Measurements from ENCODE around the gene UBE2Z. TPM values are rescaled to one million over a fixed set of nuclear protein-coding genes. Genes with fewer than 3 reads are reported as not detected.
A peak's percentile ranks its signal among the peaks of the same experiment; 100 is the strongest.

Gene UBE2Z
- total RNA-seq, 1 experiment from 2014 or later, result 119 TPM

DNA sequence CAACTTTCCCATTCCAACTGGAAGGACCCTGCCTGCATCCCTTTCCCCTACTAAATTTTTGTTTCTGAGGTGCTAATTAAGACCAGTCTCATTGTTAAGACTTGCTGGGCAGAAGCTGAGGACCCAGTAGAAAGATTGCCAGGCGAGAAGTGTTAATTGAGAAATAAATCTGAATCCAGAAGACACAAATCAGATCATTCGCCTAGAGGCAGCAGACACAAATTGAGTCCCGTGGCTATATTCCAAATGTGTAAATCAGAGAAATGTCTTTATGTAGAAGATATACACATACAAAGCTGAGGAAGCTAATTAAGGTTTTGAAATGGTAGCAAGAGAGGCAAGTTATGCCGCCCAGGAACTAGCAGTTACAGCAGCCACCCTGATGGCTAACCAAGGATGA, 47.8 kb upstream of the UBE2Z start:
- ChIA-PET POLR2A (no interaction called here), CTCF (interaction anchor here (1.3 to 2.4 kb wide), 4 partner anchors 11 to 55 kb away, joined by 3 to 11 read pairs (median 5); no protein-coding TSS in a partner anchor), RAD21 (ENCODE audit: low non-redundant PET in 1 of 2, low total read pairs in 2 of 2, uncharacterized antibody in 2 of 2, unreplicated experiment in 2 of 2) (interaction anchor here in 1 of 2 experiments (1.3 kb wide), 1 partner anchor 182 kb away, joined by 5 read pairs; no protein-coding TSS in a partner anchor)
- no peak overlapping the region for H3K9ac ChIP-seq (ENCODE audit: low read length)
- ATAC-seq (no peak), DNase-seq (ENCODE audit: low read depth, low spot score) (no peak)
- no peaks in the 10 kb centered on the region for H3K79me2 ChIP-seq (ENCODE audit: insufficient read depth, low read length)
- H3K9me2 ChIP-seq (ENCODE audit: insufficient read depth), result no peaks in the 10 kb centered on the region
- TF ChIP-seq ELF1 (IDR thresholded peaks at IDR 0.05; ENCODE audit: borderline replicate concordance, low read depth) (no peak), CEBPB (IDR thresholded peaks at IDR 0.05; ENCODE audit: low read depth) (no peak), SIN3A (IDR thresholded peaks at IDR 0.05; ENCODE audit: low read depth) (no peak)
- TF ChIP-seq, protein P1, sequence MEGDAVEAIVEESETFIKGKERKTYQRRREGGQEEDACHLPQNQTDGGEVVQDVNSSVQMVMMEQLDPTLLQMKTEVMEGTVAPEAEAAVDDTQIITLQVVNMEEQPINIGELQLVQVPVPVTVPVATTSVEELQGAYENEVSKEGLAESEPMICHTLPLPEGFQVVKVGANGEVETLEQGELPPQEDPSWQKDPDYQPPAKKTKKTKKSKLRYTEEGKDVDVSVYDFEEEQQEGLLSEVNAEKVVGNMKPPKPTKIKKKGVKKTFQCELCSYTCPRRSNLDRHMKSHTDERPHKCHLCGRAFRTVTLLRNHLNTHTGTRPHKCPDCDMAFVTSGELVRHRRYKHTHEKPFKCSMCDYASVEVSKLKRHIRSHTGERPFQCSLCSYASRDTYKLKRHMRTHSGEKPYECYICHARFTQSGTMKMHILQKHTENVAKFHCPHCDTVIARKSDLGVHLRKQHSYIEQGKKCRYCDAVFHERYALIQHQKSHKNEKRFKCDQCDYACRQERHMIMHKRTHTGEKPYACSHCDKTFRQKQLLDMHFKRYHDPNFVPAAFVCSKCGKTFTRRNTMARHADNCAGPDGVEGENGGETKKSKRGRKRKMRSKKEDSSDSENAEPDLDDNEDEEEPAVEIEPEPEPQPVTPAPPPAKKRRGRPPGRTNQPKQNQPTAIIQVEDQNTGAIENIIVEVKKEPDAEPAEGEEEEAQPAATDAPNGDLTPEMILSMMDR (IDR thresholded peaks at IDR 0.05 in 2 of 3, conservative IDR thresholded peaks at IDR 0.05 in 1 of 3; ENCODE audit: borderline replicate concordance in 1 of 3, insufficient read depth in 1 of 3, low read depth in 2 of 3, low read length in 2 of 3), result no peak
- TF ChIP-seq, protein P2, sequence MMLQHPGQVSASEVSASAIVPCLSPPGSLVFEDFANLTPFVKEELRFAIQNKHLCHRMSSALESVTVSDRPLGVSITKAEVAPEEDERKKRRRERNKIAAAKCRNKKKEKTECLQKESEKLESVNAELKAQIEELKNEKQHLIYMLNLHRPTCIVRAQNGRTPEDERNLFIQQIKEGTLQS (IDR thresholded peaks at IDR 0.05), result no peak
- H3K36me3 ChIP-seq (ENCODE audit: control insufficient read depth in 1 of 2, insufficient read depth in 2 of 2, low read length in 2 of 2), result peaks cover 0 to 35% of the 10 kb centered on the region in 2 experiments; a peak in 3 of 4 replicates
- no peak overlapping the region for H3K27ac ChIP-seq (ENCODE audit: low read depth, low read length)
- no TSS peak for BruUV-seq (replicated peaks)
- no peaks in the 10 kb centered on the region for H4K20me1 ChIP-seq (ENCODE audit: insufficient read depth)
- no peaks in the 10 kb centered on the region for H3K4me1 ChIP-seq (ENCODE audit: control insufficient read depth in 1 of 2, insufficient read depth in 2 of 2, low read length in 2 of 2)
- H3K9me3 ChIP-seq (ENCODE audit: control insufficient read depth in 1 of 2, insufficient read depth in 1 of 2, low read depth in 1 of 2, low read length in 2 of 2), result no peaks in the 10 kb centered on the region
- intact Hi-C loops (cut with micrococcal nuclease), result no loop called here
- no peaks in the 10 kb centered on the region for H3K27me3 ChIP-seq (ENCODE audit: insufficient read depth, low read length)
- H3K4me3 ChIP-seq (replicated peaks in 1 of 2; ENCODE audit: low read depth in 1 of 2, low read length in 2 of 2), result no peak overlapping the region
- no peak overlapping the region for H2AFZ ChIP-seq (ENCODE audit: low read depth, low read length, poor library complexity, severe bottlenecking)
- H3K4me2 ChIP-seq (ENCODE audit: low read length), result no peak overlapping the region

DNA sequence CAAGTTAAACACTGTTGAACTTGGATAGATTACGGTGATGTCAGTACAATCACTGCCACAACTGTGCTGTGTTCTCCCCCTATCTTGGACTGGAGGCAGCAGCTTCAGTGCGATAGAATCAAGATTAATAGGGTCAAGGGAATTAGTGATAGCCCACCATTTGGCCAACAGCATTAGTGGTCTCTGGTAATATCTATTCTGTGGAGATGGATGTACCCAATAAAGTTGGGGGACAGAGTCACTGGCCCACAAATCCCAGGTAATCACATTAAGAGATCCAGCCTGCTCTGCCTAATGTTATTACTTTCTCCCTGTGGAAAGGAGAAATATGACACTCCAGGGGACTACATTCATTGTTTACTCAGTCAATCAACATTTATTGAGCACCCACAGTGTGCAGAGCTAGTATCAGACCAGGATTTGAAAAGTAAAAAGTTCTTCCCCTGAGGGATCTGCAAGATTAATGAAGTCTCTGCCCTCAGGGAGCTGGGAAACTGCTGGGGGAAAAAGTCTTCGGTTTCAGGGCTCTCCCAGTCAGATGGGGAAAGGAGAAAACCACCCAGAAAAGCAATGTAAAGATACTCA, 39.2 kb upstream of the UBE2Z start:
- H3K9ac ChIP-seq (ENCODE audit: low read length), result no peak overlapping the region
- no peaks in the 10 kb centered on the region for H3K27me3 ChIP-seq (ENCODE audit: insufficient read depth, low read length)
- H2AFZ ChIP-seq (ENCODE audit: low read depth, low read length, poor library complexity, severe bottlenecking), result no peak overlapping the region
- H3K27ac ChIP-seq (ENCODE audit: low read depth, low read length), result no peak overlapping the region
- no peaks in the 10 kb centered on the region for H3K9me2 ChIP-seq (ENCODE audit: insufficient read depth)
- CTCF ChIA-PET, result interaction anchor here (0.9 to 3.0 kb wide), 3 partner anchors 10 to 190 kb away, joined by 3 to 9 read pairs (median 9); no protein-coding TSS in a partner anchor
- no peaks in the 10 kb centered on the region for H3K9me3 ChIP-seq (ENCODE audit: control insufficient read depth in 1 of 2, insufficient read depth in 1 of 2, low read depth in 1 of 2, low read length in 2 of 2)
- no peaks in the 10 kb centered on the region for H4K20me1 ChIP-seq (ENCODE audit: insufficient read depth)
- DNase-seq (ENCODE audit: low read depth, low spot score) (no peak), ATAC-seq (no peak)
- H3K4me2 ChIP-seq (ENCODE audit: low read length), result no peak overlapping the region
- TF ChIP-seq, protein P3, sequence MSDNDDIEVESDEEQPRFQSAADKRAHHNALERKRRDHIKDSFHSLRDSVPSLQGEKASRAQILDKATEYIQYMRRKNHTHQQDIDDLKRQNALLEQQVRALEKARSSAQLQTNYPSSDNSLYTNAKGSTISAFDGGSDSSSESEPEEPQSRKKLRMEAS (IDR thresholded peaks at IDR 0.05), result no peak
- TF ChIP-seq SRF (IDR thresholded peaks at IDR 0.05; ENCODE audit: low read depth), result no peak
- no peak for TF ChIP-seq EZH2phosphoT487 (IDR thresholded peaks at IDR 0.05; ENCODE audit: borderline replicate concordance)
- TF ChIP-seq, protein P1 (IDR thresholded peaks at IDR 0.05 in 2 of 3, conservative IDR thresholded peaks at IDR 0.05 in 1 of 3; ENCODE audit: borderline replicate concordance in 1 of 3, insufficient read depth in 1 of 3, low read depth in 2 of 3, low read length in 2 of 3), result no peak
- TF ChIP-seq TCF7L2 (IDR thresholded peaks at IDR 0.05; ENCODE audit: borderline replicate concordance, extremely low read depth, insufficient read depth, insufficient read length), result no peak
- no peak for TF ChIP-seq POLR2AphosphoS5 (IDR thresholded peaks at IDR 0.05; ENCODE audit: low read depth, low read length)
- no peak for TF ChIP-seq YY1 (IDR thresholded peaks at IDR 0.05; ENCODE audit: extremely low read depth, insufficient replicate concordance, low read depth, low read length)
- no peak for TF ChIP-seq EZH2 (IDR thresholded peaks at IDR 0.05)
- no peak for TF ChIP-seq CEBPB (IDR thresholded peaks at IDR 0.05; ENCODE audit: low read depth)
- TF ChIP-seq, protein P2 (IDR thresholded peaks at IDR 0.05), result no peak
- TF ChIP-seq RAD21 (IDR thresholded peaks at IDR 0.05; ENCODE audit: low read depth), result no peak
- no peaks in the 10 kb centered on the region for H3K79me2 ChIP-seq (ENCODE audit: insufficient read depth, low read length)
- H3K36me3 ChIP-seq (ENCODE audit: control insufficient read depth in 1 of 2, insufficient read depth in 2 of 2, low read length in 2 of 2), result 0 out of 4 replicates have a peak, but pooled peaks cover 0 to 2% of the 10 kb centered on the region in 2 experiments
- no peak overlapping the region for H3K4me3 ChIP-seq (replicated peaks in 1 of 2; ENCODE audit: low read depth in 1 of 2, low read length in 2 of 2)
- TSS peak; percentile 12 for BruUV-seq (replicated peaks)
- intact Hi-C loops (cut with micrococcal nuclease), result no loop called here
- RAD21 ChIA-PET (ENCODE audit: low non-redundant PET in 1 of 2, low total read pairs in 2 of 2, uncharacterized antibody in 2 of 2, unreplicated experiment in 2 of 2), result no interaction called here
- H3K4me1 ChIP-seq (ENCODE audit: control insufficient read depth in 1 of 2, insufficient read depth in 2 of 2, low read length in 2 of 2), result peaks cover 6 to 8% of the 10 kb centered on the region in 2 experiments; a peak in 2 of 4 replicates
- POLR2A ChIA-PET, result interaction anchor here (0.9 kb wide), 1 partner anchor 24 kb away, joined by 3 read pairs; the partner anchor contains the start of gene ATP5MC1

All from HCT116 (cell line).